ENCODE measurements around the gene TBC1D22A.

The TBC1D22A gene

GRCh38 chr22:47196881-47197772, 434.7 kb downstream of the TBC1D22A start:
- Mint-ChIP-seq H3K36me3 (ENCODE audit: low read depth) (no peaks in the 10 kb centered on the region), H3K4me1 (ENCODE audit: low read depth) (no peaks in the 10 kb centered on the region), H3K9me3 (no peaks in the 10 kb centered on the region), H3K27me3 (ENCODE audit: low read depth) (no peaks in the 10 kb centered on the region), H3K4me3 (no peak overlapping the region), H3K27ac (no peak overlapping the region)
- DNase-seq (ENCODE audit: low spot score), result no peak

- Mint-ChIP-seq H3K27ac (no peak overlapping the region), H3K9me3 (no peaks in the 10 kb centered on the region), H3K27me3 (ENCODE audit: low read depth) (no peaks in the 10 kb centered on the region), H3K36me3 (ENCODE audit: low read depth) (no peaks in the 10 kb centered on the region), H3K4me3 (no peak overlapping the region), H3K4me1 (ENCODE audit: low read depth) (no peaks in the 10 kb centered on the region)
- DNase-seq (ENCODE audit: low spot score), result no peak
Observed at GRCh38 chr22:47197773-47198500, 435.5 kb downstream of the TBC1D22A start.

GRCh38 chr22:47198801-47199251, 436.4 kb downstream of the TBC1D22A start:
- Mint-ChIP-seq H3K27me3 (ENCODE audit: low read depth) (no peaks in the 10 kb centered on the region), H3K9me3 (no peaks in the 10 kb centered on the region), H3K4me1 (ENCODE audit: low read depth) (no peaks in the 10 kb centered on the region), H3K4me3 (no peak overlapping the region), H3K27ac (no peak overlapping the region), H3K36me3 (ENCODE audit: low read depth) (no peaks in the 10 kb centered on the region)
- no peak for DNase-seq (ENCODE audit: low spot score)

- no peak overlapping the region for H3K4me3 Mint-ChIP-seq
- DNase-seq (ENCODE audit: low spot score), result no peak
- no peaks in the 10 kb centered on the region for H3K27me3 Mint-ChIP-seq (ENCODE audit: low read depth)
- H3K27ac Mint-ChIP-seq, result no peak overlapping the region
- no peaks in the 10 kb centered on the region for H3K4me1 Mint-ChIP-seq (ENCODE audit: low read depth)
- no peaks in the 10 kb centered on the region for H3K9me3 Mint-ChIP-seq
- H3K36me3 Mint-ChIP-seq (ENCODE audit: low read depth), result no peaks in the 10 kb centered on the region
Observed at GRCh38 chr22:47199261-47199978, 437.0 kb downstream of the TBC1D22A start.

GRCh38 chr22:47199979-47200272, 437.5 kb downstream of the TBC1D22A start:
- H3K27ac Mint-ChIP-seq, result no peak overlapping the region
- H3K4me3 Mint-ChIP-seq, result no peak overlapping the region
- no peaks in the 10 kb centered on the region for H3K36me3 Mint-ChIP-seq (ENCODE audit: low read depth)
- no peaks in the 10 kb centered on the region for H3K9me3 Mint-ChIP-seq
- no peaks in the 10 kb centered on the region for H3K27me3 Mint-ChIP-seq (ENCODE audit: low read depth)
- no peak for DNase-seq (ENCODE audit: low spot score)
- H3K4me1 Mint-ChIP-seq (ENCODE audit: low read depth), result no peaks in the 10 kb centered on the region

- Mint-ChIP-seq H3K4me1 (ENCODE audit: low read depth) (no peaks in the 10 kb centered on the region), H3K4me3 (no peak overlapping the region), H3K9me3 (no peaks in the 10 kb centered on the region), H3K27ac (peak overlapping the region; percentile 49), H3K27me3 (ENCODE audit: low read depth) (no peaks in the 10 kb centered on the region), H3K36me3 (ENCODE audit: low read depth) (no peaks in the 10 kb centered on the region)
- no peak for DNase-seq (ENCODE audit: low spot score)
Observed at GRCh38 chr22:47200273-47201051, 438.0 kb downstream of the TBC1D22A start.

- no peaks in the 10 kb centered on the region for H3K9me3 Mint-ChIP-seq
- no peaks in the 10 kb centered on the region for H3K36me3 Mint-ChIP-seq (ENCODE audit: low read depth)
Observed at GRCh38 chr22:47201186-47201995, 438.9 kb downstream of the TBC1D22A start.

GRCh38 chr22:47201996-47202818, 439.8 kb downstream of the TBC1D22A start:
- H3K9me3 Mint-ChIP-seq, result no peaks in the 10 kb centered on the region
- H3K4me1 Mint-ChIP-seq (ENCODE audit: low read depth), result no peaks in the 10 kb centered on the region
- DNase-seq (ENCODE audit: low spot score), result no peak
- H3K4me3 Mint-ChIP-seq, result no peak overlapping the region
- H3K27me3 Mint-ChIP-seq (ENCODE audit: low read depth), result no peaks in the 10 kb centered on the region
- no peak overlapping the region for H3K27ac Mint-ChIP-seq
- no peaks in the 10 kb centered on the region for H3K36me3 Mint-ChIP-seq (ENCODE audit: low read depth)

More at GRCh38 chr22:47201186-47201995, 438.9 kb downstream of the TBC1D22A start:
- Mint-ChIP-seq H3K4me3 (no peak overlapping the region), H3K27me3 (ENCODE audit: low read depth) (no peaks in the 10 kb centered on the region), H3K4me1 (ENCODE audit: low read depth) (no peaks in the 10 kb centered on the region), H3K27ac (no peak overlapping the region)
- DNase-seq (ENCODE audit: low spot score), result no peak

- Mint-ChIP-seq H3K4me3 (no peak overlapping the region), H3K27ac (no peak overlapping the region), H3K9me3 (no peaks in the 10 kb centered on the region), H3K36me3 (ENCODE audit: low read depth) (no peaks in the 10 kb centered on the region), H3K4me1 (ENCODE audit: low read depth) (no peaks in the 10 kb centered on the region), H3K27me3 (ENCODE audit: low read depth) (no peaks in the 10 kb centered on the region)
- no peak for DNase-seq (ENCODE audit: low spot score)
Observed at GRCh38 chr22:47202819-47203553, 440.5 kb downstream of the TBC1D22A start.

GRCh38 chr22:47203554-47203991, 441.1 kb downstream of the TBC1D22A start:
- Mint-ChIP-seq H3K4me1 (ENCODE audit: low read depth) (no peaks in the 10 kb centered on the region), H3K36me3 (ENCODE audit: low read depth) (no peaks in the 10 kb centered on the region), H3K4me3 (no peak overlapping the region), H3K27ac (no peak overlapping the region), H3K27me3 (ENCODE audit: low read depth) (no peaks in the 10 kb centered on the region), H3K9me3 (no peaks in the 10 kb centered on the region)
- DNase-seq (ENCODE audit: low spot score), result no peak

GRCh38 chr22:47204002-47204979, 441.8 kb downstream of the TBC1D22A start:
- DNase-seq (ENCODE audit: low spot score), result no peak
- H3K27me3 Mint-ChIP-seq (ENCODE audit: low read depth), result no peaks in the 10 kb centered on the region
- no peak overlapping the region for H3K4me3 Mint-ChIP-seq
- H3K9me3 Mint-ChIP-seq, result no peaks in the 10 kb centered on the region
- H3K27ac Mint-ChIP-seq, result no peak overlapping the region
- H3K4me1 Mint-ChIP-seq (ENCODE audit: low read depth), result no peaks in the 10 kb centered on the region
- H3K36me3 Mint-ChIP-seq (ENCODE audit: low read depth), result no peaks in the 10 kb centered on the region
